WTC11 (cell line): ENCODE measurements around the gene LAMTOR4. TPM values are rescaled to one million over a fixed set of nuclear protein-coding genes. Genes with fewer than 3 reads are reported as not detected.
A peak's percentile ranks its signal among the peaks of the same experiment; 100 is the strongest.

ENCODE experiments used
- MLX ChIP-seq: sonication (generic); formaldehyde crosslinking; IDR thresholded peaks from 2 replicates; pipeline ENCODE4 v1.8.1; 2023; ENCODE audit warnings: mild to moderate bottlenecking, missing genetic modification reagents, moderate library complexity
- PRDM15 ChIP-seq: sonication (generic); formaldehyde crosslinking; IDR thresholded peaks from 2 replicates; pipeline ENCODE4 v1.8.0; 2022; ENCODE audit warnings: missing genetic modification reagents
- RORB ChIP-seq: fragments of 250-450 bp; sonication (Bioruptor Pico); IDR thresholded peaks from 2 replicates; pipeline ENCODE4 v1.9.0; 2021; ENCODE audit warnings: mild to moderate bottlenecking
- SP1 ChIP-seq: sonication (generic); formaldehyde crosslinking; conservative IDR thresholded peaks from 2 replicates; pipeline ENCODE4 v1.8.1; 2022; ENCODE audit warnings: missing genetic modification reagents
- STAT6 ChIP-seq: sonication (generic); formaldehyde crosslinking; conservative IDR thresholded peaks from 2 replicates; pipeline ENCODE4 v1.8.1; 2023; ENCODE audit warnings: mild to moderate bottlenecking, low read depth, missing genetic modification reagents, moderate library complexity
- ZNF138 ChIP-seq: sonication (generic); formaldehyde crosslinking; conservative IDR thresholded peaks from 2 replicates; pipeline ENCODE4 v1.8.1; 2022; ENCODE audit warnings: mild to moderate bottlenecking, moderate library complexity, missing genetic modification reagents
- total RNA-seq: library from RNA; stranded (reverse); gene quantifications from 3 replicates; pipeline ENCODE4 v1.2.3, GENCODE V29; 2021
- TF ChIP-seq, protein P1 (sequence below): sonication (generic); formaldehyde crosslinking; IDR thresholded peaks from 2 replicates; pipeline ENCODE4 v1.8.1; 2022; ENCODE audit warnings: missing genetic modification reagents, borderline replicate concordance
- TF ChIP-seq, protein P2 (sequence below): sonication (generic); formaldehyde crosslinking; IDR thresholded peaks from 2 replicates; pipeline ENCODE4 v1.8.0; 2022; ENCODE audit warnings: mild to moderate bottlenecking, missing genetic modification reagents
- TF ChIP-seq, protein P3 (sequence below): fragments of 250-450 bp; sonication (Bioruptor Pico); IDR thresholded peaks from 2 replicates; pipeline ENCODE4 v1.9.0; 2021; ENCODE audit warnings: mild to moderate bottlenecking
- TF ChIP-seq, protein P4 (sequence below): sonication (generic); formaldehyde crosslinking; IDR thresholded peaks from 2 replicates; pipeline ENCODE4 v1.8.1; 2022; ENCODE audit warnings: low read depth, missing genetic modification reagents, borderline replicate concordance

LAMTOR4 gene
- total RNA-seq, 1 experiment from 2014 or later, result 199 TPM

GRCh38 chr7:100130608-100131453 is 17.9 kb upstream of the LAMTOR4 start (continued):
- TF ChIP-seq, protein P1, sequence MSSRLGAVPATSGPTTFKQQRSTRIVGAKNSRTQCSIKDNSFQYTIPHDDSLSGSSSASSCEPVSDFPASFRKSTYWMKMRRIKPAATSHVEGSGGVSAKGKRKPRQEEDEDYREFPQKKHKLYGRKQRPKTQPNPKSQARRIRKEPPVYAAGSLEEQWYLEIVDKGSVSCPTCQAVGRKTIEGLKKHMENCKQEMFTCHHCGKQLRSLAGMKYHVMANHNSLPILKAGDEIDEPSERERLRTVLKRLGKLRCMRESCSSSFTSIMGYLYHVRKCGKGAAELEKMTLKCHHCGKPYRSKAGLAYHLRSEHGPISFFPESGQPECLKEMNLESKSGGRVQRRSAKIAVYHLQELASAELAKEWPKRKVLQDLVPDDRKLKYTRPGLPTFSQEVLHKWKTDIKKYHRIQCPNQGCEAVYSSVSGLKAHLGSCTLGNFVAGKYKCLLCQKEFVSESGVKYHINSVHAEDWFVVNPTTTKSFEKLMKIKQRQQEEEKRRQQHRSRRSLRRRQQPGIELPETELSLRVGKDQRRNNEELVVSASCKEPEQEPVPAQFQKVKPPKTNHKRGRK (CRISPR knock-in tag), result peak; percentile 99
- TF ChIP-seq SP1 (CRISPR knock-in tag), result no peak
- TF ChIP-seq ZNF138, result no peak
- TF ChIP-seq STAT6 (CRISPR knock-in tag), result no peak
- TF ChIP-seq, protein P2, sequence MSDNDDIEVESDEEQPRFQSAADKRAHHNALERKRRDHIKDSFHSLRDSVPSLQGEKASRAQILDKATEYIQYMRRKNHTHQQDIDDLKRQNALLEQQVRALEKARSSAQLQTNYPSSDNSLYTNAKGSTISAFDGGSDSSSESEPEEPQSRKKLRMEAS, result 0 out of 2 replicates have a peak, but pooled peaks have one; percentile 42
- TF ChIP-seq, protein P3, sequence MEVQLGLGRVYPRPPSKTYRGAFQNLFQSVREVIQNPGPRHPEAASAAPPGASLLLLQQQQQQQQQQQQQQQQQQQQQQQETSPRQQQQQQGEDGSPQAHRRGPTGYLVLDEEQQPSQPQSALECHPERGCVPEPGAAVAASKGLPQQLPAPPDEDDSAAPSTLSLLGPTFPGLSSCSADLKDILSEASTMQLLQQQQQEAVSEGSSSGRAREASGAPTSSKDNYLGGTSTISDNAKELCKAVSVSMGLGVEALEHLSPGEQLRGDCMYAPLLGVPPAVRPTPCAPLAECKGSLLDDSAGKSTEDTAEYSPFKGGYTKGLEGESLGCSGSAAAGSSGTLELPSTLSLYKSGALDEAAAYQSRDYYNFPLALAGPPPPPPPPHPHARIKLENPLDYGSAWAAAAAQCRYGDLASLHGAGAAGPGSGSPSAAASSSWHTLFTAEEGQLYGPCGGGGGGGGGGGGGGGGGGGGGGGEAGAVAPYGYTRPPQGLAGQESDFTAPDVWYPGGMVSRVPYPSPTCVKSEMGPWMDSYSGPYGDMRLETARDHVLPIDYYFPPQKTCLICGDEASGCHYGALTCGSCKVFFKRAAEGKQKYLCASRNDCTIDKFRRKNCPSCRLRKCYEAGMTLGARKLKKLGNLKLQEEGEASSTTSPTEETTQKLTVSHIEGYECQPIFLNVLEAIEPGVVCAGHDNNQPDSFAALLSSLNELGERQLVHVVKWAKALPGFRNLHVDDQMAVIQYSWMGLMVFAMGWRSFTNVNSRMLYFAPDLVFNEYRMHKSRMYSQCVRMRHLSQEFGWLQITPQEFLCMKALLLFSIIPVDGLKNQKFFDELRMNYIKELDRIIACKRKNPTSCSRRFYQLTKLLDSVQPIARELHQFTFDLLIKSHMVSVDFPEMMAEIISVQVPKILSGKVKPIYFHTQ (CRISPR knock-in tag), result no peak
- no peak for TF ChIP-seq PRDM15 (CRISPR knock-in tag)
- TF ChIP-seq, protein P4, sequence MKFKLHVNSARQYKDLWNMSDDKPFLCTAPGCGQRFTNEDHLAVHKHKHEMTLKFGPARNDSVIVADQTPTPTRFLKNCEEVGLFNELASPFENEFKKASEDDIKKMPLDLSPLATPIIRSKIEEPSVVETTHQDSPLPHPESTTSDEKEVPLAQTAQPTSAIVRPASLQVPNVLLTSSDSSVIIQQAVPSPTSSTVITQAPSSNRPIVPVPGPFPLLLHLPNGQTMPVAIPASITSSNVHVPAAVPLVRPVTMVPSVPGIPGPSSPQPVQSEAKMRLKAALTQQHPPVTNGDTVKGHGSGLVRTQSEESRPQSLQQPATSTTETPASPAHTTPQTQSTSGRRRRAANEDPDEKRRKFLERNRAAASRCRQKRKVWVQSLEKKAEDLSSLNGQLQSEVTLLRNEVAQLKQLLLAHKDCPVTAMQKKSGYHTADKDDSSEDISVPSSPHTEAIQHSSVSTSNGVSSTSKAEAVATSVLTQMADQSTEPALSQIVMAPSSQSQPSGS (CRISPR knock-in tag), result no peak
- no peak for TF ChIP-seq MLX (CRISPR knock-in tag)
- TF ChIP-seq RORB, result no peak
